ENCODE measurements around the gene EHF.

The EHF gene

GRCh38 chr11:34595391-34595790, 25.5 kb upstream of the EHF start:
- ATAC-seq (no peak), DNase-seq (ENCODE audit: low spot score in 2 of 2) (no peak)
- Mint-ChIP-seq H3K27ac (no peak overlapping the region), H3K4me3 (no peak overlapping the region), H3K4me1 (peaks cover 13% of the 10 kb centered on the region), H3K9me3 (peaks cover 9% of the 10 kb centered on the region), H3K36me3 (no peaks in the 10 kb centered on the region)

GRCh38 chr11:34595960-34596644, 24.8 kb upstream of the EHF start:
- DNase-seq (ENCODE audit: low spot score in 2 of 2) (no peak), ATAC-seq (no peak)
- peaks cover 14% of the 10 kb centered on the region for H3K4me1 Mint-ChIP-seq
- H3K9me3 Mint-ChIP-seq = peaks cover 9% of the 10 kb centered on the region
- no peak overlapping the region for H3K27ac Mint-ChIP-seq
- H3K36me3 Mint-ChIP-seq = no peaks in the 10 kb centered on the region
- no peak overlapping the region for H3K4me3 Mint-ChIP-seq

- Mint-ChIP-seq H3K4me1 (peaks cover 14% of the 10 kb centered on the region), H3K27ac (no peak overlapping the region), H3K36me3 (no peaks in the 10 kb centered on the region), H3K4me3 (no peak overlapping the region), H3K9me3 (no peaks in the 10 kb centered on the region)
- DNase-seq (ENCODE audit: low spot score in 2 of 2) (no peak), ATAC-seq (peak; percentile 62)
Measured at GRCh38 chr11:34599406-34599945, 21.4 kb upstream of the EHF start.

GRCh38 chr11:34600339-34601084, 20.4 kb upstream of the EHF start:
- ATAC-seq = peak; percentile 13
- Mint-ChIP-seq H3K36me3 (no peaks in the 10 kb centered on the region), H3K9me3 (no peaks in the 10 kb centered on the region), H3K4me3 (no peak overlapping the region), H3K27ac (no peak overlapping the region), H3K4me1 (peaks cover 14% of the 10 kb centered on the region)
- DNase-seq (ENCODE audit: low spot score in 2 of 2) = no peak

GRCh38 chr11:34601085-34601444, 19.8 kb upstream of the EHF start:
- DNase-seq (ENCODE audit: low spot score in 2 of 2) (no peak), ATAC-seq (no peak)
- no peaks in the 10 kb centered on the region for H3K9me3 Mint-ChIP-seq
- no peak overlapping the region for H3K27ac Mint-ChIP-seq
- peaks cover 18% of the 10 kb centered on the region for H3K4me1 Mint-ChIP-seq
- no peaks in the 10 kb centered on the region for H3K36me3 Mint-ChIP-seq
- H3K4me3 Mint-ChIP-seq = no peak overlapping the region

- DNase-seq (ENCODE audit: low spot score in 2 of 2) (no peak), ATAC-seq (no peak)
- Mint-ChIP-seq H3K9me3 (no peaks in the 10 kb centered on the region), H3K4me3 (no peak overlapping the region), H3K4me1 (peaks cover 19% of the 10 kb centered on the region), H3K27ac (no peak overlapping the region), H3K36me3 (no peaks in the 10 kb centered on the region)
Measured at GRCh38 chr11:34601609-34602008, 19.3 kb upstream of the EHF start.

GRCh38 chr11:34602245-34602644, 18.6 kb upstream of the EHF start:
- DNase-seq (ENCODE audit: low spot score in 2 of 2) (no peak), ATAC-seq (no peak)
- Mint-ChIP-seq H3K27ac (no peak overlapping the region), H3K9me3 (no peaks in the 10 kb centered on the region), H3K4me1 (peaks cover 19% of the 10 kb centered on the region), H3K36me3 (no peaks in the 10 kb centered on the region), H3K4me3 (no peak overlapping the region)

- no peak for ATAC-seq
- Mint-ChIP-seq H3K27ac (no peak overlapping the region), H3K9me3 (no peaks in the 10 kb centered on the region), H3K36me3 (no peaks in the 10 kb centered on the region), H3K4me3 (no peak overlapping the region), H3K4me1 (peaks cover 19% of the 10 kb centered on the region)
- no peak for DNase-seq (ENCODE audit: low spot score in 2 of 2)
Measured at GRCh38 chr11:34603129-34604001, 17.5 kb upstream of the EHF start.

GRCh38 chr11:34604145-34604544, 16.7 kb upstream of the EHF start:
- Mint-ChIP-seq H3K4me3 (no peak overlapping the region), H3K36me3 (no peaks in the 10 kb centered on the region), H3K9me3 (no peaks in the 10 kb centered on the region), H3K27ac (no peak overlapping the region), H3K4me1 (peaks cover 19% of the 10 kb centered on the region)
- ATAC-seq (no peak), DNase-seq (ENCODE audit: low spot score in 2 of 2) (no peak)

GRCh38 chr11:34604911-34605310, 16.0 kb upstream of the EHF start:
- no peak for DNase-seq (ENCODE audit: low spot score in 2 of 2)
- H3K36me3 Mint-ChIP-seq = no peaks in the 10 kb centered on the region
- H3K9me3 Mint-ChIP-seq = no peaks in the 10 kb centered on the region
- H3K27ac Mint-ChIP-seq = no peak overlapping the region
- no peak overlapping the region for H3K4me3 Mint-ChIP-seq
- no peak for ATAC-seq
- H3K4me1 Mint-ChIP-seq = peaks cover 11% of the 10 kb centered on the region

- H3K4me3 Mint-ChIP-seq = no peak overlapping the region
- H3K27ac Mint-ChIP-seq = no peak overlapping the region
Measured at GRCh38 chr11:34605481-34606325, 15.2 kb upstream of the EHF start.

GRCh38 chr11:34606326-34607120, 14.4 kb upstream of the EHF start:
- no peaks in the 10 kb centered on the region for H3K36me3 Mint-ChIP-seq
- no peaks in the 10 kb centered on the region for H3K9me3 Mint-ChIP-seq
- H3K4me1 Mint-ChIP-seq = peaks cover 5% of the 10 kb centered on the region
- DNase-seq (ENCODE audit: low spot score in 2 of 2) (no peak), ATAC-seq (no peak)
- H3K27ac Mint-ChIP-seq = no peak overlapping the region
- no peak overlapping the region for H3K4me3 Mint-ChIP-seq

More at GRCh38 chr11:34605481-34606325, 15.2 kb upstream of the EHF start:
- Mint-ChIP-seq H3K9me3 (no peaks in the 10 kb centered on the region), H3K4me1 (peaks cover 5% of the 10 kb centered on the region), H3K36me3 (no peaks in the 10 kb centered on the region)
- no peak for ATAC-seq
- DNase-seq (ENCODE audit: low spot score in 2 of 2) = no peak

GRCh38 chr11:34609187-34609751, 11.6 kb upstream of the EHF start:
- no peak overlapping the region for H3K4me3 Mint-ChIP-seq
- H3K27ac Mint-ChIP-seq = no peak overlapping the region
- H3K4me1 Mint-ChIP-seq = peaks cover 16% of the 10 kb centered on the region
- H3K36me3 Mint-ChIP-seq = no peaks in the 10 kb centered on the region
- DNase-seq (ENCODE audit: low spot score in 2 of 2) (no peak), ATAC-seq (no peak)
- no peaks in the 10 kb centered on the region for H3K9me3 Mint-ChIP-seq

GRCh38 chr11:34609850-34610249, 11.0 kb upstream of the EHF start:
- Mint-ChIP-seq H3K9me3 (no peaks in the 10 kb centered on the region), H3K27ac (no peak overlapping the region), H3K36me3 (no peaks in the 10 kb centered on the region), H3K4me1 (peaks cover 22% of the 10 kb centered on the region), H3K4me3 (no peak overlapping the region)
- no peak for DNase-seq (ENCODE audit: low spot score in 2 of 2)
- no peak for ATAC-seq

Data from stimulated activated effector memory CD8-positive, alpha-beta T cell treated with anti-CD3 and anti-CD28 coated beads, Interleukin-12 subunit alpha, Interleukin-12 subunit beta, amount 100 ng/mL, for 72 hours (primary cell).